Peyer's patch (tissue), 4 donors: Measurements from ENCODE around the gene STUB1.

ENCODE experiments used
- CTCF ChIP-seq, 6 experiments: fragments of 450-650 bp in 4 of 6; fragments of 200-600 bp in 2 of 6; sonication (generic) in 1 of 6; IDR thresholded peaks; one replicate each; pipeline ENCODE4 v1.5.1; 2017 to 2019; ENCODE audit warnings: antibody characterized with exemption in 6 of 6, mild to moderate bottlenecking in 3 of 6, moderate library complexity in 1 of 6
- POLR2A ChIP-seq, 2 donors: fragments of 450-650 bp; IDR thresholded peaks; one replicate each; pipeline ENCODE4 v1.5.1; 2017; ENCODE audit warnings: antibody characterized with exemption in 2 of 2, mild to moderate bottlenecking in 2 of 2, moderate library complexity in 2 of 2

GRCh38 chr16:720447-720989, 40.3 kb downstream of the STUB1 start:
- TF ChIP-seq POLR2A (IDR thresholded peaks at IDR 0.05) (no peak), CTCF (IDR thresholded peaks at IDR 0.05) (no peak)
